Amniotic stem cell (primary cell): ENCODE results near the gene SFSWAP.
"Not testable (repeated sequence)": the region's sequence is repeated elsewhere in the genome, so short reads cannot be mapped to it uniquely, and the experiment has no call there.

Experiments used
- DNase-seq: peaks from one replicate; lab custom pipeline; 2025; lab: John Stamatoyannopoulos, UW

The SFSWAP gene

DNA sequence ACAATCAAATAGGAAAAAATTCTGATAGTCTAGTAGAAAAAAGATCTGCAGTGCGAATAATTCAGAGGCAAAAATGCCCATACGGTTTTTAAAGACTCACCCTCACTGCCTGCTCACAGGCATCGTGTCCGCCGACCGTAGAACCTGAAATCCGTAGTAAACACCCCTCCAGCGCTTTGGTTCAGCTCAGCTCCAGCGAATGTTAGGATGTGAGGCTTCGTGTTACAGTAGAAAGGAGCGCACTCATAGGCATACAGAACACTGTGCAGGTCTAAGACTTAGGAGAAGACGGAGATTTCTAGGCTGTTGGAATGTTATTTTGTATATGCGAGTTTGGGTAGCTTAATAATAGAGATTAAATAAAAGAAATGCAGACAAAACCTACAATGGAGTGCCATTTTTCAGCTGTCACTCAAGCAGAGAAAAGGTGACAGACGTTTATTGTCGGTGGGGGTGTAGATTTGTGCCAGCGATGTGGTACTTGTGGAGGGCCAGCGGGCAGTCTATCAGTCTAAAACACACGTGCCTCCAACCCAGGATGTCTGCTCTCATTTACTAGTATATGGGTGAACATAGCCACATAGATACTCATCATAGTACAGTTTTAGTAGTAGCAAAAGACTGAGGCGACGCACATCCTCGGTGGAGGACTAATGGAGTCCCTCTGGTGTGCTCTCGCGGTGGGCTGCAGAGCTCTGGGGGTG lies 25.7 kb downstream of the SFSWAP start:
- DNase-seq: no peak

GRCh38 chr12:131737150-131737827 lies 26.4 kb downstream of the SFSWAP start:
- DNase-seq: no peak

- no peak for DNase-seq
Measured at GRCh38 chr12:131738196-131738595, 27.3 kb downstream of the SFSWAP start.

DNA sequence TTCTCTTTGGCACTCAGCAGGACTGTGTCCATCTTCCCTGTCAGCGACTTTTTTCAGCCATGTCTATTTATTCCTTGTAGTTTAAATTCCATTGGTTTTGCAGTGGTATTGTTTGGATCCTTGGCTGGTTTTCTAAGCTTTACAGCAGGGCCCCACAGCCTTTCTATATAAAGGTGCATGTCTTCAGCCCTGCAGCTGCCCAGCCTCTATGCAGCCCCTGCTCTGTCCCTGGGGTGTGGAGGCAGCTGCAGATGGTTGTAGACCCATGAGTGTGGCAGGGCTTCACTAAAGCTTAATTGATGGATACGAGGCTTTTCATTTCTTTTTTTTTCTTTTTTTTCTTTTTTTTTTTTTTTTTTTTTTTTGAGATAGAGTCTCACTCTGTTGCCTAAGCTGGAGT lies 29.7 kb downstream of the SFSWAP start:
- no peak for DNase-seq

GRCh38 chr12:131742761-131743160 lies 31.9 kb downstream of the SFSWAP start:
- not testable (repeated sequence) for DNase-seq

DNA sequence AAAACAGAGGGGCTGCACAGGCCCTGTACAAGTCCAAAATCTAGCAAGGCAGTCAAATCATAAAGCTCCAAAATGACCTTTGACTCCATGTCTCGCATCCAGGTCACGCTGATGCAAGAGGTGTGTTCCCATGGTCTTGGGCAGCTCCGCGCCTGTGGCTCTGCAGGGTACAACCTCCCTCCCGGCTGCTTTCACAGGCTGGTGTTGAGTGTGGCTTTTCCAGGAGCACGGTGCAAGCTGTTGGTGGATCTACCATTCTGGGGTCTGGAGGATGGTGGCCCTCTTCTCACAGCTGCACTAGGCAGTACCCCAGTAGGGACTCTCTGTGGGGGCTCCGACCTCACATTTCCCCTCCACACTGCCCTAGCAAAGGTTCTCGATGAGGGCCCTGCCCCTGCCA lies 32.5 kb downstream of the SFSWAP start:
- DNase-seq: not testable (repeated sequence)

- DNase-seq: not testable (repeated sequence)
Measured at GRCh38 chr12:131743880-131744279, 33.0 kb downstream of the SFSWAP start.

- not testable (repeated sequence) for DNase-seq
Measured at GRCh38 chr12:131744675-131745074, 33.8 kb downstream of the SFSWAP start.

GRCh38 chr12:131745706-131746105 lies 34.8 kb downstream of the SFSWAP start:
- DNase-seq: no peak

DNA sequence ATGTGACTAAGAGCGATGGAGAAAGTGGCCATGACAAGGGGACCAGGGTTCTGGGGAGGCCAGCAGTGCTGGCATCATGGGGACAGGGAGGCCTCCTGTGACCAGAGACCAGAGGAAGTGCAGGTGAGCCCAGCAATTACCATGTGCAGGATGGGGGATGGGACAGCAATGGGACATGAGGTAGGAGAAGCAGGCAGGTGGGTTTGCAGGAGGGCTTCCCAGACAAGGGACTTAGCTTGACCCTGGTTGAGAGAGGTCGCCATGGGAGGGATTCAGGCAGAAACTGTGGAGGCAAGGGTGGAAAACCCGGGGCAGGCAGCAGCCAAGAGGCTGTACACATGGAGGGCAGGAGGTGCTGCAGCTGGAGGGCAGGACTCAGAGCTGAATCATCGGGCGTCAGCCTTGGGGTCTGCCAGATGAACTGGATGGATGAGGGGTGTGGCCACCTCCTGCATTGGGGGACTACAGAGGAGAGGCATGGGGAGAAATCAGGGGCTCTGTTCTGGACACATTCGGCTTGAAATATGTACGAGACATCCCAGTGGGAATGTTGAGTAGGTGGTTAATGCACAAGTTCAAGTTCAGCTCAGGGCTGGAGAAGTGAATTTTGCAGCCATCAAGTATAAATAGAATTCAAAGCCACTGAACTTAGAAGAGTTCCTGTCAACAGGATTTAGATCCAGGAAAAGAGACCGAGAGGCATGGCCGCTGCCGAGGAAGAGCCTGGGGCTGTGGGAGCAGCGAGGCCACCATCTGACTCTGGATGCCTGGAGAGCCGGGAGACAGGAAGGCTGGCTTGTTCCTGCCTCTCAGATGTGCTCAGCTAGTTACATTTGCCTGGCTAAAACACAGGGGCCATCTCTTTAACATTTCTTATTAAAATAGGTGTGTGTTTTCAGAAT lies 36.6 kb downstream of the SFSWAP start:
- DNase-seq: no peak

GRCh38 chr12:131749618-131750315 lies 38.9 kb downstream of the SFSWAP start:
- DNase-seq: no peak

GRCh38 chr12:131751335-131751734 lies 40.4 kb downstream of the SFSWAP start:
- DNase-seq: no peak

DNA sequence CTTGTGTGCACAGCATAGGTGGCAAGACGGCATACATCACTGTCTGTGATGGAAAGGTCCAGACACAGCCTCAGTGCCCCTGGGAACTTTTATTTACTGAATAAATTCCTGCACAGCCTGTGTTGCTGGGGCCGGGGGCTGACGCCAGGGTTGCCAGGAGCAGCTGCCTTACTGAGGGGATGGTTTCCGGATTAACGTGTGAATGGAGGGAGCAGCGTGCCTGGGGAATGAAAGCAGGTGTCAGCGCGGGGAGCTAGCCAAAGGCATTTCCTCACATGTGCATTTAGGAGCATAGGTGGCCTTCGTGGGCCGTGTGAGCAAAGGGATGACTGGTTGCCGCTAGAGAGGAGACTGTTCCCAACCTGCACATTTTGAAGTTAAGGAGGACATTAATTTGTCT lies 41.6 kb downstream of the SFSWAP start:
- no peak for DNase-seq

DNA sequence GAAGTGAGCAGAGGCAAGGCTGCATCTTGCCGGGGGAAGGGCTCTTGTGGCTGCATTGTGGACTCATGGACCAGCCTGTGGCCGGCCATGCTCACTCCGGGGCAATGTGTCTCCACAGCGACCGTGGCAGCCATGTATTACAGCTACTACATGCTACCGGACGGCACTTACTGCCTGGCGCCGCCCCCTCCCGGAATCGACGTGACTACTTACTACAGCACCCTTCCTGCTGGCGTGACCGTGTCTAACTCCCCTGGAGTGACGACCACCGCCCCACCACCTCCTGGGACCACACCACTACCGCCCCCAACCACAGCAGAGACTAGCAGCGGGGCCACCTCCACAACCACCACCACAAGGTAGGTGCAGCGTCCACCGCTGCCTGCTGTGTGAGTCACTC lies 42.1 kb downstream of the SFSWAP start:
- DNase-seq: no peak

- no peak for DNase-seq
Measured at GRCh38 chr12:131753757-131754156, 42.9 kb downstream of the SFSWAP start.

GRCh38 chr12:131754184-131754583 lies 43.3 kb downstream of the SFSWAP start:
- no peak for DNase-seq

GRCh38 chr12:131755305-131756113 lies 44.6 kb downstream of the SFSWAP start:
- no peak for DNase-seq

GRCh38 chr12:131756441-131756840 lies 45.6 kb downstream of the SFSWAP start:
- no peak for DNase-seq

GRCh38 chr12:131757111-131757510 lies 46.2 kb downstream of the SFSWAP start:
- DNase-seq: no peak

DNA sequence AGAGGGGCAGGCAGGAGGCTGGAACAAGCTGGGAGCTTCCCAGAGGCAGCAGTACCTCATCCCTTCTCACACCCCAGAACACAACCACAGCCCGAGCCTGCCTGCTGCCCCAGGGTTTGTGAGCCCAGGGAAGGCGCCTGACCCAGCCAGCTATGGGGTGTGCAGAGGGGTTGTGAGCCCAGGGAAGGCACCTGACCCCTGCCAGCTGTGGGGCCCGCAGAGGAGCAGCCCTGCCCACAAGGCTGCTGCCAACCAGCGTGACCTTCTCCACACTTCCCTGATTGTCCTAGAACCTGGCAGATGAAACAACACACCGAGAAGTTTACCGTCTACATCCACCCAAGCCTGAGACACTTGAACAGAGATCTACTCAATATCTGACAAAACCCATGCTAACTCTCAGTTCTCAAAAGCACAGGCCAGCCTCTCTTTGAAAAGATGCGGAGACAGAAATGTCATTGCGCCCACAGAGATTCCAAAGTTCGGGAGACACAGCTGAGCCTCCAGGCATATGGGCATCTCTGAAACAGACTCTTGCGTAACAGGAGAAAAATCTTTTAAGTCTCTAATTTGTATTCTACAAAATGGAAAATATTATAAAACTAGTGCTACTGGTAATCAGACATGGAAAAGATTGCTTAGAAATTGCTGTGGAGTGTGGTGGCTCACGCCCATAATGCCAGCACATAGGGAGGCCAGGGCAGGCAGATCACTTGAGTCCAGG lies 47.3 kb downstream of the SFSWAP start:
- no peak for DNase-seq

- DNase-seq: no peak
Measured at GRCh38 chr12:131759176-131759575, 48.3 kb downstream of the SFSWAP start.
